Activated T-helper 17 cell treated with anti-CD3 and anti-CD28 coated beads, Interleukin-2, amount 50 U/mL, for 72 hours (primary cell): ENCODE measurements around the gene LCE3A. TPM values are rescaled to one million over a fixed set of nuclear protein-coding genes. Genes with fewer than 3 reads are reported as not detected.
"Not testable (repeated sequence)": the region's sequence is repeated elsewhere in the genome, so short reads cannot be mapped to it uniquely, and the experiment has no call there.

ENCODE experiments used
- ATAC-seq: fragments of 150-1000 bp; cut with Tn5 transposase; replicated peaks from 2 replicates; pipeline ENCODE4 v1.10.0; 2021; ENCODE audit warnings: mild to moderate bottlenecking, moderate library complexity
- H3K27ac Mint-ChIP-seq: one replicate; pipeline ENCODE4 v1.8.0; 2022; ENCODE audit warnings: mixed read lengths
- H3K27me3 Mint-ChIP-seq: one replicate; pipeline ENCODE4 v1.8.0; 2022; ENCODE audit warnings: mixed read lengths
- H3K36me3 Mint-ChIP-seq: one replicate; pipeline ENCODE4 v1.8.0; 2022; ENCODE audit warnings: low read depth, mild to moderate bottlenecking, mixed read lengths
- H3K4me1 Mint-ChIP-seq: one replicate; pipeline ENCODE4 v1.8.0; 2022; ENCODE audit warnings: mixed read lengths
- H3K4me3 Mint-ChIP-seq: one replicate; pipeline ENCODE4 v1.8.0; 2022; ENCODE audit warnings: mild to moderate bottlenecking, mixed read lengths
- H3K9me3 Mint-ChIP-seq: one replicate; pipeline ENCODE4 v1.8.0; 2022; ENCODE audit warnings: mixed read lengths
- total RNA-seq, 2 donors: library from RNA; stranded (reverse); gene quantifications; one replicate each; pipeline ENCODE4 v1.2.3, GENCODE V29; 2022

Gene LCE3A, protein sequence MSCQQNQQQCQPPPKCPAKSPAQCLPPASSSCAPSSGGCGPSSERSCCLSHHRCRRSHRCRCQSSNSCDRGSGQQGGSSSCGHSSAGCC
- not detected for total RNA-seq

DNA sequence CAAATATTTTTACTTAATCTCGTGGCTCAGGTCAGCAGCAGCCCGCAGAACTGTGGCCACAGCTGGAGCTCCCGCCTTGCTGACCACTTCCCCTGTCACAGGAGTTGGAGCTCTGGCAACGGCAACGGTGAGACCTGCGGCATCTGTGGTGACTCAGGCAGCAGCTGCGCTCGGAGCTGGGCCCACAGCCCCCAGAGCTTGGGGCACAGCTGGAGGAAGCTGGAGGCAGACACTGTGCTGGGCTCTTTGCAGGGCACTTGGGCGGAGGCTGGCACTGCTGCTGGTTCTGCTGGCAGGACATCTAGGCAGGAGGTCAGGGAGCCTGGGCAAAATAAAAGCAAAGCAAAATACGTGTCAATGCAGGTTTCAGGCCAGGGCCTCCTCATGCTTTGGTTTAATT lies at the start of gene LCE3A:
TSS of gene LCE3A (minus strand) at position 301 of the 400 bp plus-strand sequence. CDS start at position 301, 0 bp downstream.
- Mint-ChIP-seq H3K4me1 (no peaks in the 10 kb centered on the region), H3K27ac (no peak within 1 kb of the TSS), H3K9me3 (peaks cover 7% of the 10 kb centered on the region), H3K36me3 (no peaks in the 10 kb centered on the region), H3K4me3 (no peak within 1 kb of the TSS), H3K27me3 (peaks cover 27% of the 10 kb centered on the region)
- ATAC-seq: no peak

DNA sequence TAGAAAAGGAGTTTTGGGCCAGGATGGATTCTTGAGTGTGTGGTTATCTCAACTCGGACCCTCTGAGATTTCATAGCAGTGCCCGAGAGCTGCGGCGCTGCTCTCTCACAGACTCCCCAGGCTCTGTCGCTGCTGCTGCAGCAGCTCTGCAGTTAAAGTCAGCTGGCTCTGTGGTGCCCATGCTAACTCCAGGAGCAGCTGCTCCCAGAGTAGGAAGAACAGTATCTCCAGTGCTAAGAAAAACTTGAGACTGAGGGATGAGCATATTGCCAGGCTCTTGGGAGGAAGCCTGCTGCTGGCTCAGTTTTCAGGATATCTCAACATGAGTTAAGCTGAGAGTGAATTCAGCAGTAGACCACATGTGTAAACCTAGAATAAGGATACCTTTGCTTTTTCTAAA lies 44.7 kb upstream of the LCE3A start:
- ATAC-seq: no peak
- H3K27me3 Mint-ChIP-seq: peaks cover 30% of the 10 kb centered on the region
- H3K36me3 Mint-ChIP-seq: no peaks in the 10 kb centered on the region
- H3K9me3 Mint-ChIP-seq: no peaks in the 10 kb centered on the region
- H3K4me1 Mint-ChIP-seq: no peaks in the 10 kb centered on the region
- no peak overlapping the region for H3K4me3 Mint-ChIP-seq
- no peak overlapping the region for H3K27ac Mint-ChIP-seq

DNA sequence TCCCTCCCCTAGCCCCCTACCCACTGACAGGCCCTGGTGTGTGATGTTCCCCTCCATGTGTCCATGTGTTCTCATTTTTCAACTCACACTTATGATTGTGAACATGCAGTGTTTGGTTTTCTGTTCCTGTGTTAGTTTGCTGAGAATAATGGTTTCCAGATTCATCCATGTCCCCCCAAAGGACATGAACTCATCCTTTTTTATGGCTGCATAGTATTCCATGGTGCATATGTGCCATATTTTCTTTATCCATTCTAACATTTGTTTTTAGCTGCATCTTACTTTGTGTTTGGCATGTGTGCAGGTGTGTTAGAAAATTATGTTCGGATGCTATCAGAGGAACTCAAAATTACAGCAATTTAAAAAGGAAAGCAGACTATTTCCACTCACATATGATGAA lies 43.3 kb upstream of the LCE3A start:
- peaks cover 26% of the 10 kb centered on the region for H3K27me3 Mint-ChIP-seq
- not testable (repeated sequence) for H3K36me3 Mint-ChIP-seq, H3K9me3 Mint-ChIP-seq, H3K27ac Mint-ChIP-seq, H3K4me1 Mint-ChIP-seq, ATAC-seq, H3K4me3 Mint-ChIP-seq

DNA sequence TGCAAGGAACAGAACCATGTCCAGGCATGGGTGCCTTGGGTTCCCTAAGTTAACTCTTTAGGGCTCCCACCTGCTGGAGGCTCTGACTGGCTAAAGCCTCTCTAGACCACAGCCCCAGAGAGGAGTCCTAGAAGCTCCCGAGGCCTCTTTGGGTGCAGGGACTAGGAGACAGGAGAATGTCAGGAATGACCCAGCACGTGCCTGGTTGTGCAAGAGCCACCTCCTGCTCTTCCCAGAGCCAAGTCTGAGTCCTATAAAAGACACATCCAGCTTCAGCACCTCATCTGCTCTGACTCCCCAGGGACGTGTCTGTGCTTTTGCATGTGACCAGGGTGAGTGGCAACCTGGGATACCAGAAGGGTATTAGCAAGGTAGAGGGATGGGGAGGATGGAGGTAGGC lies 40.2 kb upstream of the LCE3A start, which contains the start of gene LCE2D:
TSS of gene LCE2D (plus strand) at position 283 of the 400 bp plus-strand sequence. CDS start 726 bp downstream, outside the sequence.
- Mint-ChIP-seq H3K27ac (no peak within 1 kb of the TSS), H3K4me1 (no peaks in the 10 kb centered on the region), H3K4me3 (no peak within 1 kb of the TSS), H3K9me3 (no peaks in the 10 kb centered on the region), H3K36me3 (no peaks in the 10 kb centered on the region), H3K27me3 (peaks cover 21% of the 10 kb centered on the region)
- no peak for ATAC-seq

DNA sequence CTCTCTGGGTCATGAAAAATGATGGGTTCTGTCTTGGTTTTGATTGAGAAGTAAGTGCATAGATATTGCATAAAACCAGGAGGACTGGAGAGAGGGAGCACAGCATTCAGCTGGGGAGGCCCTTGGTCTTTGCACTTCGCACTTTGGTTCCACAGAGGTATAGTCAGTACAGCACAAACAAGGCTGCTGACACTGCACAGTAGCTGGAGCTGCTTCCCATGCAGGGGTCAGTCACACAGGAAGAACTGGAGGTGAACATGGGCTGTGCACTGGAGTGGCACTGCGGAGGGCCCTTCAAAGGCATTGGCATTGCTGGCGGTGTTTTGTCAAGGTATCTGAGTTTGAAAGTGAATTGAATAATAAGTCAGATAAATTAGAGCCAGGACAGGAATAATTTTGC lies 35.7 kb upstream of the LCE3A start:
- Mint-ChIP-seq H3K4me3 (no peak overlapping the region), H3K36me3 (no peaks in the 10 kb centered on the region), H3K9me3 (no peaks in the 10 kb centered on the region), H3K27ac (no peak overlapping the region), H3K4me1 (peaks cover 4% of the 10 kb centered on the region), H3K27me3 (peaks cover 10% of the 10 kb centered on the region)
- ATAC-seq: no peak

DNA sequence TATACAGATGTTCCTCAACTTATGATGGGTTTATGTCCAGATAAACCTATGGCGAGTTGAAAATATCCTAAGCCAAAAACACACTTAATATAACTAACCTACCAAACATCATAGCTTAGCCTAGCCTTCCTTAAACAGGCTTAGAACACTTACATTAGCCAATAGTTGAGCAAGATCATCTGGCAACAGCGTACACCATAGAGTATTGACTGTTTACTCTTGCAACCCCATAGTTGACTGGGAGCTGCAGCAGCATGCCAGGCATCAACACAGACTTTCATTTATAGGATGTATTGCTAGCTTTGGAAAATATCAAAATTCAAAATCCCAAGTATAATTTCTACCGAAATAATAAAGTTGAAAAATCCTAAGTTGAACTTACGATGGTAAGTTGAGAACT lies 34.8 kb upstream of the LCE3A start:
- peaks cover 4% of the 10 kb centered on the region for H3K4me1 Mint-ChIP-seq
- no peak overlapping the region for H3K4me3 Mint-ChIP-seq
- H3K36me3 Mint-ChIP-seq: no peaks in the 10 kb centered on the region
- no peaks in the 10 kb centered on the region for H3K9me3 Mint-ChIP-seq
- H3K27me3 Mint-ChIP-seq: peaks cover 10% of the 10 kb centered on the region
- no peak overlapping the region for H3K27ac Mint-ChIP-seq
- ATAC-seq: no peak

DNA sequence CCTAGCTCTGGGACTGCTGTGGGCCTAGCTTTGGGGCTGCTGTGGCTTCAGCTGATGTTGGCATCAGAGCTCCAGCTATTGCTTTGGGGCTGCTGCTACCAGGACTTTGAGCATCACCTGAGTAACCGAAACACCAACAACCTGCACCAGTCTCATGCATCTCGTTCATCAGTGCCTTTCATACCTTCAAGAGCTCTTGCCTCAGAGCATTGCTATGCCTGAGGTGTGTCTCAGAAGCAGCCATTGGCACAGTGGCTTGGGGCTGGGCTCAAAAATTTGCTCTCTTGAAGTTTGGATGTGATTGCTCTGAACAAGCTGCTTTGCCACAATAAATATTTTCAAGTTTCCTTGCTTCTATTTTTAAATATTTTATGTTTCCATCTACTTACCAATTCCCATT lies 33.6 kb upstream of the LCE3A start:
- H3K27me3 Mint-ChIP-seq: peaks cover 12% of the 10 kb centered on the region
- H3K4me1 Mint-ChIP-seq: peaks cover 4% of the 10 kb centered on the region
- no peak overlapping the region for H3K27ac Mint-ChIP-seq
- no peaks in the 10 kb centered on the region for H3K9me3 Mint-ChIP-seq
- no peak for ATAC-seq
- no peaks in the 10 kb centered on the region for H3K36me3 Mint-ChIP-seq
- H3K4me3 Mint-ChIP-seq: no peak overlapping the region

DNA sequence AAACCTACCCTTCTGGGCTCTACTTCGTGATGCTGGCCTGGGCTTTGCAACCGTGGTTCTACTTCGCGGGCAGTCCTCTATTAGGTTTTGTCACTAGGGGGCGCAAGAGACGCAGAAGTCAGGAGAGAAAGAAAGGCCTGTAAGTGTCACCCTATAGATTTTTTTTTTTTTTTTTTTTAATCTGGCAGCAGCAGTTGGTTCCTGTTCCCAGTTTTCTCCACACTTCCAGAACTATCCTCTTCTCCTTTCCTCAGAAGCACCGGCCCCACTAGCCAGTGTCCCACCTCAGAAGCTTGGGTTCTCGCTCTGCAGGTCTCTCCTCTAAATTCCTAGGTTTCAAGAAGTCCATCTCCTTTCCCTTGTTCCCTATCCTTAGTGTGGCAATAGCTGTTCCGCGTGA lies 31.2 kb upstream of the LCE3A start:
- Mint-ChIP-seq H3K27me3 (peaks cover 9% of the 10 kb centered on the region), H3K4me3 (no peak overlapping the region), H3K27ac (no peak overlapping the region), H3K4me1 (peaks cover 4% of the 10 kb centered on the region), H3K9me3 (no peaks in the 10 kb centered on the region), H3K36me3 (no peaks in the 10 kb centered on the region)
- ATAC-seq: peak; percentile 55

DNA sequence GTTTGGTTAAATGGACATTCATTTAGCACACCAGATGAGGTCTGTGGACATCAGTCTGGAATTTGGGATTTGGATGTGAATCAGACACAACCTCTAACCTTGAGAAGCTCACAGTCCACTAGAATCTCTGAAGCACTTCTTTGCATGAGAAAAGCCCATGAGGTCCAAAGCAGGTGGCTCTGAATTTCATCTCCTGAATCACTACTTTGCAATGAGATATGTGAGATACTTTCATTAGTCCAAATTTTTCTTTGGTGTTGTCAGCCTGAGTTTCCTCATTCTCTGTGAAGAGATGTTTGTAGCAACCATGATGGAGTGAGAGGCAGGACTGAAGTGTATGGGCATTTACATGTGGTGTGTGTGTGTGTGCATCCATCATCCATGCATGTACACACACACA lies 23.8 kb upstream of the LCE3A start:
- no peak overlapping the region for H3K4me3 Mint-ChIP-seq
- H3K4me1 Mint-ChIP-seq: no peaks in the 10 kb centered on the region
- H3K27me3 Mint-ChIP-seq: peaks cover 7% of the 10 kb centered on the region
- H3K36me3 Mint-ChIP-seq: no peaks in the 10 kb centered on the region
- no peaks in the 10 kb centered on the region for H3K9me3 Mint-ChIP-seq
- ATAC-seq: no peak
- no peak overlapping the region for H3K27ac Mint-ChIP-seq

DNA sequence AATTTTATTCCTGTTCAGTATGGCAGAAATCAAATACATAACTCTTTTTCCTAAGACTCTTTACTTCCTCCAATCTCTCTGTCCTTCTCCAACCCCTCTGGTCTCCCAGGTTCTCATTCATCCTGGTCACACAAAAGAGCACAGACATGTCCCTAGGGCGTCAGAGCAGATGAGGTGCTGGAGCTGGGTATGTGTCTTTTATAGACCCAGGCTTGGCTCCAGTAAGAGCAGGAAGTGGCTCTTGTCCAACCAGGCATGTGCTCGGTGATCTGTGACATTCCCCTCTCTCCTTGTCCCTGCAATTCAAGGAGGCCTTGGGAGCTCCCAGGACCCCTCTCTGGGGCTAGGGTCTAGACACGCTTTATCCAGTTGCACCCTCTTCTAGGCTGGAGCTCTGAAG lies 22.2 kb upstream of the LCE3A start:
- no peaks in the 10 kb centered on the region for H3K36me3 Mint-ChIP-seq
- peaks cover 7% of the 10 kb centered on the region for H3K27me3 Mint-ChIP-seq
- H3K9me3 Mint-ChIP-seq: no peaks in the 10 kb centered on the region
- H3K4me1 Mint-ChIP-seq: no peaks in the 10 kb centered on the region
- H3K4me3 Mint-ChIP-seq: no peak overlapping the region
- ATAC-seq: no peak
- no peak overlapping the region for H3K27ac Mint-ChIP-seq

DNA sequence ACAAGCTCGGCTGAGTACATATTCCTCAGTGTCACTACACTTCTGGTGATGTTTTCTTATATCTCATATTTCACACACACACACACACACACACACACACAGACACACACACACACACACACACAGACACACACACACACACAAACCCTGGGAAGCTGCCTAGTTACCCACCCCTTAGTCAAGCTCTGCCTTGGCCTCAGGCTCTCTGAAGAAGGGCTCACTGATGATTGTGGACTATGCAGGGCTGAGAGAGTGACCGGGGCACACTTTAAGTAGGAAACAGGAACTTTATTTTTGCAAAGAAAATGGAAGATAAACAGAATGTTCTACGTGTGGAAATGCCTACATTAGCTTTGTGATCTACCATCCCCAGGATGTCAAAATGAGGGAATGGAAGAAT lies 21.0 kb upstream of the LCE3A start:
- Mint-ChIP-seq H3K36me3 (no peaks in the 10 kb centered on the region), H3K4me3 (no peak overlapping the region), H3K27ac (no peak overlapping the region), H3K9me3 (peaks cover 6% of the 10 kb centered on the region), H3K27me3 (peaks cover 7% of the 10 kb centered on the region), H3K4me1 (no peaks in the 10 kb centered on the region)
- no peak for ATAC-seq

DNA sequence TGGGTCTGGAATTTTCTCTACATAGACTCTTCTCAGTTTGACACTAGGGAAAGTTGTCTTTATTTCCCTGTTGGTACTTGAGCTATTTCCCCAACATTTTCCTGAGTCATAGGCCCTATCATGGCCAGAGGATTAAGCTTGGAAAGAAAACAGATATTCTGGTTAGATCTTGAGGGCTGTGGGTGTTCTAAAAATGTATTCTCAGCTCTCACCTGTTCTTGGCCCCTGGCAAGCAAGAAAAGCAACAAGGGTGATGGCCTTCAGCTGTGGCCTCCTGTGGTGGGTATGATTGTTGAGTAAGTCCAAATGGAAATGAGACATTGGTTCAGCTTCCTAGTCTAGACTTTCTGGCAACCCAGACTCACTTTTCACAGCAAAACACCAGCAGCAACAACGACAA lies 17.4 kb upstream of the LCE3A start:
- Mint-ChIP-seq H3K27me3 (peaks cover 4% of the 10 kb centered on the region), H3K9me3 (peaks cover 6% of the 10 kb centered on the region), H3K4me1 (no peaks in the 10 kb centered on the region), H3K27ac (no peak overlapping the region), H3K36me3 (no peaks in the 10 kb centered on the region), H3K4me3 (no peak overlapping the region)
- ATAC-seq: no peak

DNA sequence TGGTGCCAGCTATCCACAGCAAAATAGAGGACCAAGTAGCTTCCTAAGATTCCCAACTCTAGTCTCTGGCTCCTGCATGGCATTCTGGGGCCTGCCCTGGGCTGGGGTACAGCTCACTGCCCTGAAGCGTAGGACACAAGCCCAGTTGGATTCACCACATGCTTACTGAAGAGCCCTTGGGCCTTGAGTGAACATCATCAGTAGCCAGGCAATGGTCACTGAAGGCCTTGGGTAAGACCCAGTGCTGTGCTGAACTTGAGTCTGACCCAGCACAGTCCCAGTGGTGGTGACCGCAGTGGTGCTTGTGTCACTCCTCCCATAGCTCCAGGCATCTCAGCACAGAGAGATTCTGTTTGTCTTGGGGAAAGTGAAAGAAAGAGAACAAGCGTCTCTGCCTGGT lies 7.7 kb upstream of the LCE3A start:
- Mint-ChIP-seq H3K4me3 (no peak overlapping the region), H3K27me3 (peaks cover 26% of the 10 kb centered on the region), H3K27ac (no peak overlapping the region), H3K36me3 (no peaks in the 10 kb centered on the region), H3K9me3 (no peaks in the 10 kb centered on the region), H3K4me1 (no peaks in the 10 kb centered on the region)
- ATAC-seq: no peak

DNA sequence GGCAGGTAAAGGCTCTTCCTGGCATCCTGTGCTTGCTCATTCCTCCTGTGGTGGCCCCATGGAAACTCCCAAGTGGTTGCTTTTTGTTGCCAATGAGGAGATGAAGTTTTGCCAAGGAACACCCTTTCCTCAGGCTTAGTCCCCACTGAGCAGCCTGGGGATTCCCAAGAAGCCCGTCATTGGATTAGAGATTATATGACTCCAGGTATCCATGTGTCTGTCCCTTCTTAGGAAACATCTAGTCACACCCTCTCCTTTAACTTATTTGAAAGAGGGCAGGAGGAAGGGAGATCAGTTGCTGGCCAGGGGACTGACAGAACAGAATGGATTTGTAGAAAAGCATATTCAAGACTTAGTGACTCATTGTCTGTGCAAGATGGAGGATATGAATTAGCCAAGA lies 3.8 kb upstream of the LCE3A start:
- no peak overlapping the region for H3K27ac Mint-ChIP-seq
- H3K36me3 Mint-ChIP-seq: no peaks in the 10 kb centered on the region

DNA sequence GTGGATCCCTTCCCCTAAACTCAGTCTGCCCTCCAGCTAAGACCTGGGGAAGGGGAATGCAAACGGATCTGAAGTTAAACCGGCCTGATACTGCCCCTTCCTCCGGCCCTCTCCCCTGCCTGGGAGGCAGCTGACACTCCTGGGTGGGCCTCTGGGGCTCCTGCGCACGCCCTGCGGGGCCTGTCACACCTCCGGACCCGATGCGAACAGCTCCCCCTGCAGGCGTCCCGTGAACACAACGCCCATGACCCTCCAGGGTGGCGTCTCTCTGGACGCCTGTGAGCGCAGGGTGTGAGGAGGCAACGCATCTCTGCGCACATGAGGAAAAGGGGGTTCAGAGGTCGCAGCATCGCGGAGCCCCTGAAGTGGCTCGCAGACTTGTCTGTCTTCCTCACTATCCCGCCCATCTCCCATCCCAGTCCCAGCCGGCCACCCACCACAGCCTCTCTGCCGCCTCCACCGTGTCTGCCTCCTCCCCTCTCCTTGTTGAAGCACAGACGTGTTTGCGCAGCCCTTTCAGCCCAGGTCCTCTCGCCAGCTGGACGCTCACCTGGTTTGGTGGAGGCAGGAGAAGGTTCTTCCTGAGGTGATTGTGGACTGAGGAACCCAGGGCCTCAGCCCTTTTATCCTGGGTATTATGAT lies 421 bp upstream of the LCE3A start:
- ATAC-seq: no peak
- Mint-ChIP-seq H3K4me1 (no peaks in the 10 kb centered on the region), H3K27me3 (peaks cover 31% of the 10 kb centered on the region), H3K27ac (no peak overlapping the region), H3K9me3 (peaks cover 6% of the 10 kb centered on the region), H3K4me3 (no peak overlapping the region), H3K36me3 (no peaks in the 10 kb centered on the region)

More for the DNA sequence above, 3.8 kb upstream of the LCE3A start:
- Mint-ChIP-seq H3K27me3 (peaks cover 35% of the 10 kb centered on the region), H3K4me3 (no peak overlapping the region), H3K9me3 (no peaks in the 10 kb centered on the region), H3K4me1 (no peaks in the 10 kb centered on the region)
- ATAC-seq: no peak

DNA sequence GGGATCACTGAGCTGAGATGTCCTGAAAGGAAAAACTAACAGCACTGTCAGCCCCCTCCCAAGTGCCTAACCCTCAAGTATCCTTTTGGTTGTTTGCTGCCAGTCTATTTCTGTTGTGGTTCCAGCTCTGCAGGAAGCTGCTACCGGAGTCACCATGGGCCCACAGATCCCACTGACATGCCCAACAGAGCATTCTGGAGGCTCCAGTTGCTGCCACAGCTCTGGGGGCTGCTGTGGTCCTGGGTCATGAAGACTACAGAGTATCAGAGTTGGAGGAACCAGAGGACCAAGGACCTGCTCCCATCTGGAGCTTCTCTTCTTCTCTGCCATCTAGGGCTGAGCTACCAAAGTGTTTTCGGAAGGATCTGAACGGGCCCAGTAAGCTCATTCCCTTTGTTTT lies 910 bp downstream of the LCE3A start:
- Mint-ChIP-seq H3K27me3 (peaks cover 19% of the 10 kb centered on the region), H3K4me1 (no peaks in the 10 kb centered on the region), H3K27ac (no peak overlapping the region), H3K9me3 (peaks cover 7% of the 10 kb centered on the region), H3K4me3 (no peak overlapping the region), H3K36me3 (no peaks in the 10 kb centered on the region)
- ATAC-seq: no peak
